Measurements from ENCODE around the gene ARHGEF40. TPM values are rescaled to one million over a fixed set of nuclear protein-coding genes. Genes with fewer than 3 reads are reported as not detected.

The ARHGEF40 gene
- polyA plus RNA-seq, 2 of the 4 experiments (the other 2 are of a cell fraction), result 7.8 to 9.6 TPM

DNA sequence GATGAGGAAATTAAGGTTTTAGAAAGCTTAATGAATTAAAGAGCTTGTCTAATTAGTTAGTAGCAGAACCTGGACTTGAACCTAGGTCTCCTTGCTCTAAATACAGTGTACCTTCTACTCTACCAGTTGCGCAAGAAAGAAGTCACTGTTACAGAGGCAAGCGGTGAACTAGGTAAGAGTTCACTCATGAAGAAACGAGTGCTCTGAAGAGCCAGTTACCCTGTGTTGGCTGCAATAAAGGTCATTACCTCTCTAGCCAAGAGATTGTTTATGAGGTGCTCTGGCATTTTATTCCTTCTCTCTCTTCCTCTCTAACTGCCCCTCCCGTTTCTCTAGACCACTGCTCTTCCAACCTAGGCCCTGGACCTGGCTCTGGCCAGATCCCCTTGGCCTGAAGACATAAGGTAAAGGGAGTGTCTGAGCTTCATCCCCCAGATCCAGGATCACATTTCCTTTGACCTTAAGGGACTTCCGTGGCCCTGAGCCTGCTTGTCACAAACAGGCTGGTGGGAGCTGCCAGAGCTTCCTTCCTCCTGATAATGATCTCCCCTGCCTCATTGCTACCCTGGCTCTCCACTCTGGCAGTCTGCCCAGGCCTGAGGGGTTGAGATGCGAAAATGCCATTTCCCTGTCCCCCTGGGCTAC lies 26.0 kb upstream of the ARHGEF40 start:
- TF ChIP-seq, protein P1, sequence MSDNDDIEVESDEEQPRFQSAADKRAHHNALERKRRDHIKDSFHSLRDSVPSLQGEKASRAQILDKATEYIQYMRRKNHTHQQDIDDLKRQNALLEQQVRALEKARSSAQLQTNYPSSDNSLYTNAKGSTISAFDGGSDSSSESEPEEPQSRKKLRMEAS (IDR thresholded peaks at IDR 0.05), result no peak
- TF ChIP-seq CEBPB (IDR thresholded peaks at IDR 0.05), result peak; percentile 14 to 53; a peak in 3 of 4 replicates
- Histone ChIP-seq H3K27ac (no peak overlapping the region), H3K4me1 (no peaks in the 10 kb centered on the region), H3K9me3 (no peaks in the 10 kb centered on the region), H3K4me3 (no peak overlapping the region), H3K4me2 (no peak overlapping the region)
- no peak for DNase-seq (ENCODE audit: low read depth in 1 of 2, low spot score in 1 of 2)
- ChIA-PET POLR2A (no interaction called here), CTCF (interaction anchor here (0.8 to 7.3 kb wide), 8 partner anchors 13 to 73 kb away, joined by 3 to 323 read pairs (median 8); partner anchors contain the start of genes ARHGEF40 and NDRG2)
- FAIRE-seq, result no peak
- WGBS (ENCODE audit: missing lambda C conversion rate), result 57% methylated on average over 6 of the region's 6 CpGs
- ATAC-seq, result no peak

DNA sequence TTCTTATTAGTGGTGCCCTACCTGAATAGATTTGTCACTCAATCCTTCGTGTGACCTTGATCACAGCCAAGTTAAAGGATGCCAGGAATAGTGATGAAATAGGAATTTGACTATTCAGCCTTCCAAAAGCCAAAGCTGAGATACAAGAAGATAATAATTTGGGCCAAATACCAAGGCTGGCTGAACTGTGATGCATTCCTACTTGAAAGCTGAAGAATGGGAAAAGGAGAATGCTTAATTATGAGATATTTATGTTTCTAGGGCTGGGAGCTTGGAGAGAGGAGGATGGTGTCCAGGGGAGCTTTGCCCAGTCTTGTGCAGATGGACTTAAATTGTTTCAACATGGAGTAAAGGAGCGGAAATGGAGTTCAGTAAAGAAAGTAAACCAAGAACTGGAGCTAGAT lies 22.7 kb upstream of the ARHGEF40 start:
- H3K4me1 ChIP-seq, result no peaks in the 10 kb centered on the region
- ATAC-seq (no peak), FAIRE-seq (no peak), DNase-seq (ENCODE audit: low read depth in 1 of 2, low spot score in 1 of 2) (no peak)
- H3K4me3 ChIP-seq, result no peak overlapping the region
- no peaks in the 10 kb centered on the region for H3K9me3 ChIP-seq
- WGBS (ENCODE audit: missing lambda C conversion rate), result 52% methylated on average over 2 of the region's 2 CpGs
- ChIA-PET CTCF (interaction anchor here (1.0 to 6.8 kb wide), 9 partner anchors 11 to 350 kb away, joined by 3 to 44 read pairs (median 7); partner anchors contain the start of genes ARHGEF40, RNASE13 and RNASE8), POLR2A (no interaction called here)
- H3K27ac ChIP-seq, result no peak overlapping the region
- no peak overlapping the region for H3K4me2 ChIP-seq
- TF ChIP-seq NR3C1 (IDR thresholded peaks at IDR 0.05) (no peak), FOXS1 (CRISPR knock-in tag; IDR thresholded peaks at IDR 0.05) (no peak), HOXA7 (CRISPR knock-in tag; IDR thresholded peaks at IDR 0.05) (no peak), HOXB5 (CRISPR knock-in tag; IDR thresholded peaks at IDR 0.05) (no peak), GATA3 (IDR thresholded peaks at IDR 0.05; ENCODE audit: borderline replicate concordance) (no peak)
- TF ChIP-seq, protein P2, sequence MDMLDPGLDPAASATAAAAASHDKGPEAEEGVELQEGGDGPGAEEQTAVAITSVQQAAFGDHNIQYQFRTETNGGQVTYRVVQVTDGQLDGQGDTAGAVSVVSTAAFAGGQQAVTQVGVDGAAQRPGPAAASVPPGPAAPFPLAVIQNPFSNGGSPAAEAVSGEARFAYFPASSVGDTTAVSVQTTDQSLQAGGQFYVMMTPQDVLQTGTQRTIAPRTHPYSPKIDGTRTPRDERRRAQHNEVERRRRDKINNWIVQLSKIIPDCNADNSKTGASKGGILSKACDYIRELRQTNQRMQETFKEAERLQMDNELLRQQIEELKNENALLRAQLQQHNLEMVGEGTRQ (IDR thresholded peaks at IDR 0.05), result no peak
- TF ChIP-seq, protein P3, sequence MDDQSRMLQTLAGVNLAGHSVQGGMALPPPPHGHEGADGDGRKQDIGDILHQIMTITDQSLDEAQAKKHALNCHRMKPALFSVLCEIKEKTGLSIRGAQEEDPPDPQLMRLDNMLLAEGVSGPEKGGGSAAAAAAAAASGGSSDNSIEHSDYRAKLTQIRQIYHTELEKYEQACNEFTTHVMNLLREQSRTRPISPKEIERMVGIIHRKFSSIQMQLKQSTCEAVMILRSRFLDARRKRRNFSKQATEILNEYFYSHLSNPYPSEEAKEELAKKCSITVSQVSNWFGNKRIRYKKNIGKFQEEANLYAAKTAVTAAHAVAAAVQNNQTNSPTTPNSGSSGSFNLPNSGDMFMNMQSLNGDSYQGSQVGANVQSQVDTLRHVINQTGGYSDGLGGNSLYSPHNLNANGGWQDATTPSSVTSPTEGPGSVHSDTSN (IDR thresholded peaks at IDR 0.05), result no peak
- TF ChIP-seq, protein P4, sequence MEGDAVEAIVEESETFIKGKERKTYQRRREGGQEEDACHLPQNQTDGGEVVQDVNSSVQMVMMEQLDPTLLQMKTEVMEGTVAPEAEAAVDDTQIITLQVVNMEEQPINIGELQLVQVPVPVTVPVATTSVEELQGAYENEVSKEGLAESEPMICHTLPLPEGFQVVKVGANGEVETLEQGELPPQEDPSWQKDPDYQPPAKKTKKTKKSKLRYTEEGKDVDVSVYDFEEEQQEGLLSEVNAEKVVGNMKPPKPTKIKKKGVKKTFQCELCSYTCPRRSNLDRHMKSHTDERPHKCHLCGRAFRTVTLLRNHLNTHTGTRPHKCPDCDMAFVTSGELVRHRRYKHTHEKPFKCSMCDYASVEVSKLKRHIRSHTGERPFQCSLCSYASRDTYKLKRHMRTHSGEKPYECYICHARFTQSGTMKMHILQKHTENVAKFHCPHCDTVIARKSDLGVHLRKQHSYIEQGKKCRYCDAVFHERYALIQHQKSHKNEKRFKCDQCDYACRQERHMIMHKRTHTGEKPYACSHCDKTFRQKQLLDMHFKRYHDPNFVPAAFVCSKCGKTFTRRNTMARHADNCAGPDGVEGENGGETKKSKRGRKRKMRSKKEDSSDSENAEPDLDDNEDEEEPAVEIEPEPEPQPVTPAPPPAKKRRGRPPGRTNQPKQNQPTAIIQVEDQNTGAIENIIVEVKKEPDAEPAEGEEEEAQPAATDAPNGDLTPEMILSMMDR (IDR thresholded peaks at IDR 0.05), result no peak

DNA sequence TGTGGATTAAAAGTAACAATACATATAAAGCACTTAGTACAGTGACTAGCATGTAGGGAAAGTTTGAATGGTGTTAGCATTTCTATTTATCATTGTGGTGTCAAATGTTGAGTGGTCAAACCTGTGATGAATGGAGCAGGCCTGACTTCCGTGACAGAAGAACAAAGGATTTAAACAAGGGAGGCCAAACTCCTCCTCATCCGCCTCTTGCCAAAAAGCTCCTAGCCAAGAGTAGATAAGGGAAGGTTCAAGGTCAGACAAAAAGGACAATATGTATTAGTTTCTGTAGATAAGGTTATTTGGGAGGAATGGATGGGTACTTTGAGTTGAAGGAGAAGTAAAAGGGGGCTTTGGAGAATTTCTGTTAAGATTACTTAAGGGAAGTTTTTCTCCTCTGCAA lies 21.5 kb upstream of the ARHGEF40 start:
- Histone ChIP-seq H3K9me3 (no peaks in the 10 kb centered on the region), H3K4me3 (no peak overlapping the region), H3K27ac (no peak overlapping the region), H3K4me1 (no peaks in the 10 kb centered on the region), H3K4me2 (no peak overlapping the region)
- DNase-seq (ENCODE audit: low read depth in 1 of 2, low spot score in 1 of 2) (no peak), ATAC-seq (no peak), FAIRE-seq (no peak)
- TF ChIP-seq, protein P5, sequence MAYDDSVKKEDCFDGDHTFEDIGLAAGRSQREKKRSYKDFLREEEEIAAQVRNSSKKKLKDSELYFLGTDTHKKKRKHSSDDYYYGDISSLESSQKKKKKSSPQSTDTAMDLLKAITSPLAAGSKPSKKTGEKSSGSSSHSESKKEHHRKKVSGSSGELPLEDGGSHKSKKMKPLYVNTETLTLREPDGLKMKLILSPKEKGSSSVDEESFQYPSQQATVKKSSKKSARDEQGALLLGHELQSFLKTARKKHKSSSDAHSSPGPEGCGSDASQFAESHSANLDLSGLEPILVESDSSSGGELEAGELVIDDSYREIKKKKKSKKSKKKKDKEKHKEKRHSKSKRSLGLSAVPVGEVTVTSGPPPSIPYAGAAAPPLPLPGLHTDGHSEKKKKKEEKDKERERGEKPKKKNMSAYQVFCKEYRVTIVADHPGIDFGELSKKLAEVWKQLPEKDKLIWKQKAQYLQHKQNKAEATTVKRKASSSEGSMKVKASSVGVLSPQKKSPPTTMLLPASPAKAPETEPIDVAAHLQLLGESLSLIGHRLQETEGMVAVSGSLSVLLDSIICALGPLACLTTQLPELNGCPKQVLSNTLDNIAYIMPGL (CRISPR knock-in tag; IDR thresholded peaks at IDR 0.05; ENCODE audit: borderline replicate concordance), result no peak
- TF ChIP-seq EHMT2 (IDR thresholded peaks at IDR 0.05; ENCODE audit: low read depth) (no peak), NFE2L2 (conservative IDR thresholded peaks at IDR 0.05; ENCODE audit: low read length) (no peak), NPAS2 (CRISPR knock-in tag; IDR thresholded peaks at IDR 0.05; ENCODE audit: borderline replicate concordance) (no peak), ZC3H11A (IDR thresholded peaks at IDR 0.05) (no peak), KDM1A (IDR thresholded peaks at IDR 0.05; ENCODE audit: low read depth) (no peak), KDM5A (IDR thresholded peaks at IDR 0.05) (no peak), CHD4 (IDR thresholded peaks at IDR 0.05; ENCODE audit: borderline replicate concordance) (no peak), ZSCAN20 (CRISPR knock-in tag; IDR thresholded peaks at IDR 0.05) (no peak), CBX2 (IDR thresholded peaks at IDR 0.05; ENCODE audit: borderline replicate concordance, low read depth) (no peak)
- TF ChIP-seq, protein P6, sequence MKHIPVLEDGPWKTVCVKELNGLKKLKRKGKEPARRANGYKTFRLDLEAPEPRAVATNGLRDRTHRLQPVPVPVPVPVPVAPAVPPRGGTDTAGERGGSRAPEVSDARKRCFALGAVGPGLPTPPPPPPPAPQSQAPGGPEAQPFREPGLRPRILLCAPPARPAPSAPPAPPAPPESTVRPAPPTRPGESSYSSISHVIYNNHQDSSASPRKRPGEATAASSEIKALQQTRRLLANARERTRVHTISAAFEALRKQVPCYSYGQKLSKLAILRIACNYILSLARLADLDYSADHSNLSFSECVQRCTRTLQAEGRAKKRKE (CRISPR knock-in tag; IDR thresholded peaks at IDR 0.05; ENCODE audit: low read depth), result no peak
- WGBS (ENCODE audit: missing lambda C conversion rate), result 80% methylated on average over 2 of the region's 2 CpGs
- CTCF ChIA-PET, result interaction anchor here (1.0 to 6.8 kb wide), 10 partner anchors 9 to 352 kb away, joined by 3 to 44 read pairs (median 10); partner anchors contain the start of genes ARHGEF40 and RNASE8
- POLR2A ChIA-PET, result no interaction called here

Data from A549 (cell line).